HFFc6 (cell line): ENCODE results near the gene SEPTIN5. TPM values are rescaled to one million over a fixed set of nuclear protein-coding genes. Genes with fewer than 3 reads are reported as not detected.

ENCODE experiments used
- DNase-seq: peaks from one replicate; pipeline ENCODE4 v3.0.0-alpha.2; 2018
- H3K27ac Mint-ChIP-seq: 2 replicates; pipeline ENCODE4 v1.8.0; 2020; ENCODE audit warnings: mild to moderate bottlenecking, mixed read lengths
- H3K27me3 Mint-ChIP-seq: 2 replicates; pipeline ENCODE4 v1.8.0; 2021; ENCODE audit warnings: mild to moderate bottlenecking, moderate library complexity, mixed read lengths; ENCODE audit not compliant: insufficient read depth
- H3K36me3 Mint-ChIP-seq: 2 replicates; pipeline ENCODE4 v1.8.0; 2021; ENCODE audit warnings: low read depth, mixed read lengths
- H3K4me1 Mint-ChIP-seq: 2 replicates; pipeline ENCODE4 v1.8.0; 2020; ENCODE audit warnings: low read depth, mixed read lengths
- H3K4me3 Mint-ChIP-seq: 2 replicates; pipeline ENCODE4 v1.8.0; 2020; ENCODE audit warnings: mild to moderate bottlenecking, moderate library complexity, mixed read lengths
- H3K9me3 Mint-ChIP-seq: 2 replicates; pipeline ENCODE4 v1.8.0; 2020; ENCODE audit warnings: mild to moderate bottlenecking, mixed read lengths
- CTCF ChIP-seq: fragments of 200-600 bp; sonication (generic); IDR thresholded peaks from 2 replicates; pipeline ENCODE4 v1.5.0; 2021; ENCODE audit warnings: antibody characterized with exemption, mild to moderate bottlenecking
- total RNA-seq, 6 experiments: library from RNA; stranded (reverse); fragmentation: NEBNext Ultra II Directional; extraction: Animal tissue kit (Norgen Biotek cat#: 25700); gene quantifications; 2 replicates in 1 of 6; 3 replicates in 5 of 6; pipeline ENCODE4 v1.2.3, GENCODE V29; 2021

SEPTIN5 gene
- total RNA-seq, 6 experiments from 2014 or later: 4.9 to 13.7 (median 6.5) TPM

- DNase-seq: no peak
- H3K36me3 Mint-ChIP-seq: peaks cover 6% of the 10 kb centered on the region; the same call in 1 of the 2 replicates
- peaks cover 61% of the 10 kb centered on the region for H3K27me3 Mint-ChIP-seq
- peaks cover 10% of the 10 kb centered on the region for H3K9me3 Mint-ChIP-seq
- TF ChIP-seq CTCF: no peak
- H3K27ac Mint-ChIP-seq: no peak overlapping the region
- H3K4me3 Mint-ChIP-seq: no peak overlapping the region
- peaks cover 23% of the 10 kb centered on the region for H3K4me1 Mint-ChIP-seq
Measured at GRCh38 chr22:19667872-19668740, 46.2 kb upstream of the SEPTIN5 start.

GRCh38 chr22:19668748-19669147 lies 45.6 kb upstream of the SEPTIN5 start:
- Mint-ChIP-seq H3K27ac (no peak overlapping the region), H3K4me3 (no peak overlapping the region), H3K4me1 (peaks cover 17% of the 10 kb centered on the region), H3K36me3 (peaks cover 6% of the 10 kb centered on the region; the same call in 1 of the 2 replicates), H3K27me3 (peaks cover 63% of the 10 kb centered on the region), H3K9me3 (peaks cover 10% of the 10 kb centered on the region)
- DNase-seq: no peak
- TF ChIP-seq CTCF: no peak

- no peak overlapping the region for H3K4me3 Mint-ChIP-seq
- peaks cover 63% of the 10 kb centered on the region for H3K27me3 Mint-ChIP-seq
- peaks cover 6% of the 10 kb centered on the region; the same call in 1 of the 2 replicates for H3K36me3 Mint-ChIP-seq
- H3K4me1 Mint-ChIP-seq: peaks cover 11% of the 10 kb centered on the region
- H3K9me3 Mint-ChIP-seq: peaks cover 10% of the 10 kb centered on the region
- no peak for TF ChIP-seq CTCF
- H3K27ac Mint-ChIP-seq: no peak overlapping the region
- no peak for DNase-seq
Measured at GRCh38 chr22:19669570-19669969, 44.7 kb upstream of the SEPTIN5 start.

- no peak for DNase-seq
- TF ChIP-seq CTCF: no peak
- H3K27ac Mint-ChIP-seq: no peak overlapping the region
- peaks cover 6% of the 10 kb centered on the region; the same call in 1 of the 2 replicates for H3K36me3 Mint-ChIP-seq
- peaks cover 10% of the 10 kb centered on the region for H3K4me1 Mint-ChIP-seq
- peaks cover 10% of the 10 kb centered on the region for H3K9me3 Mint-ChIP-seq
- peaks cover 50% of the 10 kb centered on the region for H3K27me3 Mint-ChIP-seq
- no peak overlapping the region for H3K4me3 Mint-ChIP-seq
Measured at GRCh38 chr22:19671316-19671715, 43.0 kb upstream of the SEPTIN5 start.

GRCh38 chr22:19672054-19672776 lies 42.1 kb upstream of the SEPTIN5 start:
- Mint-ChIP-seq H3K4me1 (peaks cover 1% of the 10 kb centered on the region), H3K27ac (no peak overlapping the region), H3K4me3 (no peak overlapping the region), H3K9me3 (peaks cover 10% of the 10 kb centered on the region), H3K36me3 (peaks cover 6% of the 10 kb centered on the region; the same call in 1 of the 2 replicates), H3K27me3 (peaks cover 46% of the 10 kb centered on the region)
- TF ChIP-seq CTCF: no peak
- DNase-seq: no peak
